ENCODE data around the gene CAB39L. TPM values are rescaled to one million over a fixed set of nuclear protein-coding genes. Genes with fewer than 3 reads are reported as not detected.

The CAB39L gene
- total and polyA plus RNA-seq, 2 of the 4 experiments (the other 2 are of a cell fraction), result 8.5 to 16.7 TPM

DNA sequence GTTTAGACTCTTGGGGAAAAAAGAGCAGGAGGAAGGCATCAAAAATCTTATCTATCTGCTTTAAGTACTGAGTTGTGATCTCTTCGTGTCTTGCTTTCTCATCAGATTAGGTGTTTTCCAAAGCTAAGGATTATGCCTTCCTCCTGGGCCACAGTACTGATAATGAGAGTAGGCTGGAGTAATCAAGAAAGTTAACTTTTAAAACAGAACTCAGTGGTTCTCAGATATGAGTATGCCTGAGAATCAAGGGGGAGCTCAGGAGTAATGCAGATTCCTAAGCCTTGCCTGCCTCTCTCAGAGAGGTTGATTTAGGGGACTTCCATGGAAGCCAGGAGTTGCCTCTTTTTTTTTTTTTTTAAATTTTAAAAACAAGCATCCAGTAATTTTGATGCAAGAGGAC is 172.6 kb downstream of the CAB39L start:
- no peak overlapping the region for H2BK20ac ChIP-seq (ENCODE audit: low read depth, low read length)
- TF ChIP-seq, protein P1, sequence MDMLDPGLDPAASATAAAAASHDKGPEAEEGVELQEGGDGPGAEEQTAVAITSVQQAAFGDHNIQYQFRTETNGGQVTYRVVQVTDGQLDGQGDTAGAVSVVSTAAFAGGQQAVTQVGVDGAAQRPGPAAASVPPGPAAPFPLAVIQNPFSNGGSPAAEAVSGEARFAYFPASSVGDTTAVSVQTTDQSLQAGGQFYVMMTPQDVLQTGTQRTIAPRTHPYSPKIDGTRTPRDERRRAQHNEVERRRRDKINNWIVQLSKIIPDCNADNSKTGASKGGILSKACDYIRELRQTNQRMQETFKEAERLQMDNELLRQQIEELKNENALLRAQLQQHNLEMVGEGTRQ (IDR thresholded peaks at IDR 0.05; ENCODE audit: low read depth, low read length), result no peak
- TF ChIP-seq MAFK (IDR thresholded peaks at IDR 0.05; ENCODE audit: low read depth, low read length), result no peak
- TF ChIP-seq SMC3 (IDR thresholded peaks at IDR 0.05; ENCODE audit: low read depth, low read length), result no peak
- no peak for TF ChIP-seq RAD21 (IDR thresholded peaks at IDR 0.05; ENCODE audit: low read length)
- no peak for TF ChIP-seq CEBPB (IDR thresholded peaks at IDR 0.05; ENCODE audit: low read depth, low read length)
- no peak for TF ChIP-seq MAZ (IDR thresholded peaks at IDR 0.05; ENCODE audit: borderline replicate concordance, low read depth, low read length)
- TF ChIP-seq, protein P2, sequence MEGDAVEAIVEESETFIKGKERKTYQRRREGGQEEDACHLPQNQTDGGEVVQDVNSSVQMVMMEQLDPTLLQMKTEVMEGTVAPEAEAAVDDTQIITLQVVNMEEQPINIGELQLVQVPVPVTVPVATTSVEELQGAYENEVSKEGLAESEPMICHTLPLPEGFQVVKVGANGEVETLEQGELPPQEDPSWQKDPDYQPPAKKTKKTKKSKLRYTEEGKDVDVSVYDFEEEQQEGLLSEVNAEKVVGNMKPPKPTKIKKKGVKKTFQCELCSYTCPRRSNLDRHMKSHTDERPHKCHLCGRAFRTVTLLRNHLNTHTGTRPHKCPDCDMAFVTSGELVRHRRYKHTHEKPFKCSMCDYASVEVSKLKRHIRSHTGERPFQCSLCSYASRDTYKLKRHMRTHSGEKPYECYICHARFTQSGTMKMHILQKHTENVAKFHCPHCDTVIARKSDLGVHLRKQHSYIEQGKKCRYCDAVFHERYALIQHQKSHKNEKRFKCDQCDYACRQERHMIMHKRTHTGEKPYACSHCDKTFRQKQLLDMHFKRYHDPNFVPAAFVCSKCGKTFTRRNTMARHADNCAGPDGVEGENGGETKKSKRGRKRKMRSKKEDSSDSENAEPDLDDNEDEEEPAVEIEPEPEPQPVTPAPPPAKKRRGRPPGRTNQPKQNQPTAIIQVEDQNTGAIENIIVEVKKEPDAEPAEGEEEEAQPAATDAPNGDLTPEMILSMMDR (conservative IDR thresholded peaks at IDR 0.05; ENCODE audit: low read depth, low read length), result no peak
- TF ChIP-seq POLR2A (IDR thresholded peaks at IDR 0.05; ENCODE audit: low read depth, low read length), result no peak
- no peak for TF ChIP-seq RFX5 (IDR thresholded peaks at IDR 0.05; ENCODE audit: low read depth, low read length)
- TF ChIP-seq RCOR1 (IDR thresholded peaks at IDR 0.05; ENCODE audit: insufficient replicate concordance, low read length), result no peak
- no peak for TF ChIP-seq CHD1 (IDR thresholded peaks at IDR 0.05; ENCODE audit: low read depth, low read length)
- no peak for TF ChIP-seq FOS (IDR thresholded peaks at IDR 0.05; ENCODE audit: low read depth, low read length)
- no peak for TF ChIP-seq MXI1 (IDR thresholded peaks at IDR 0.05; ENCODE audit: borderline replicate concordance, low read depth, low read length)
- TF ChIP-seq BHLHE40 (IDR thresholded peaks at IDR 0.05; ENCODE audit: low read depth, low read length), result no peak
- no peak for TF ChIP-seq NFE2L2 (IDR thresholded peaks at IDR 0.05; ENCODE audit: low read depth, low read length)
- TF ChIP-seq, protein P3, sequence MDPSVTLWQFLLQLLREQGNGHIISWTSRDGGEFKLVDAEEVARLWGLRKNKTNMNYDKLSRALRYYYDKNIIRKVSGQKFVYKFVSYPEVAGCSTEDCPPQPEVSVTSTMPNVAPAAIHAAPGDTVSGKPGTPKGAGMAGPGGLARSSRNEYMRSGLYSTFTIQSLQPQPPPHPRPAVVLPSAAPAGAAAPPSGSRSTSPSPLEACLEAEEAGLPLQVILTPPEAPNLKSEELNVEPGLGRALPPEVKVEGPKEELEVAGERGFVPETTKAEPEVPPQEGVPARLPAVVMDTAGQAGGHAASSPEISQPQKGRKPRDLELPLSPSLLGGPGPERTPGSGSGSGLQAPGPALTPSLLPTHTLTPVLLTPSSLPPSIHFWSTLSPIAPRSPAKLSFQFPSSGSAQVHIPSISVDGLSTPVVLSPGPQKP (IDR thresholded peaks at IDR 0.05; ENCODE audit: borderline replicate concordance, low read depth, low read length), result no peak
- ChIA-PET POLR2A (ENCODE audit: unreplicated experiment) (no interaction called here), CTCF (no interaction called here)
- in situ Hi-C loops (cut with MboI; ENCODE audit: low sequenced_read_pairs) (no loop called here), intact Hi-C loops (cut with micrococcal nuclease) (no loop called here), dilution Hi-C loops (cut with HindIII; ENCODE audit: low sequenced_read_pairs, unreplicated experiment) (no loop called here)
- no peak overlapping the region for H4K5ac ChIP-seq (ENCODE audit: low read depth, low read length)
- H3K4me3 ChIP-seq (ENCODE audit: insufficient read depth, low read depth, low read length), result no peak overlapping the region
- H4K8ac ChIP-seq (ENCODE audit: low read depth in 2 of 2, low read length in 2 of 2), result no peak overlapping the region
- no peak overlapping the region for H2BK5ac ChIP-seq (ENCODE audit: low read depth, low read length, poor library complexity, severe bottlenecking)
- no peak overlapping the region for H3K14ac ChIP-seq (replicated peaks; ENCODE audit: low read depth, low read length)
- no peak overlapping the region for H3K27ac ChIP-seq (ENCODE audit: insufficient read depth, low read length)
- H3K9ac ChIP-seq (ENCODE audit: low read depth, low read length), result no peak overlapping the region
- no CpG with 5 or more reads among the region's 1 CpG for WGBS, 2 experiments (ENCODE audit: extremely low coverage in 2 of 2, insufficient read length in 1 of 2)
- H3K27me3 ChIP-seq (ENCODE audit: control insufficient read depth, insufficient read depth, low read length), result no peaks in the 10 kb centered on the region
- no peaks in the 10 kb centered on the region for H3K9me3 ChIP-seq (ENCODE audit: control insufficient read depth, insufficient read depth, low read length)
- no peak overlapping the region for H4K91ac ChIP-seq (ENCODE audit: insufficient read depth, low read depth, low read length)
- H3K56ac ChIP-seq (ENCODE audit: extremely low read depth, insufficient read depth, low read length), result no peak overlapping the region
- no peaks in the 10 kb centered on the region for H3K9me1 ChIP-seq (ENCODE audit: insufficient read depth, low read length)
- no peaks in the 10 kb centered on the region for H4K20me1 ChIP-seq (ENCODE audit: insufficient read depth, low read length)
- H3K4me1 ChIP-seq (ENCODE audit: control insufficient read depth, insufficient read depth, low read length), result no peaks in the 10 kb centered on the region
- H3K4ac ChIP-seq (ENCODE audit: low read depth, low read length), result no peak overlapping the region
- no peak overlapping the region for H2BK15ac ChIP-seq (ENCODE audit: low read depth, low read length)
- ATAC-seq (ENCODE audit: low read depth) (no peak), DNase-seq (no peak)
- no peaks in the 10 kb centered on the region for H3K36me3 ChIP-seq (ENCODE audit: control insufficient read depth, insufficient read depth, low read length)
- H2AK9ac ChIP-seq (replicated peaks; ENCODE audit: low read depth, low read length, poor library complexity), result no peak overlapping the region
- no TSS peak for BruUV-seq (replicated peaks)
- H3K18ac ChIP-seq (ENCODE audit: low read depth, low read length), result no peak overlapping the region
- H2BK120ac ChIP-seq (ENCODE audit: low read depth, low read length), result no peak overlapping the region
- no peak overlapping the region for H3K23ac ChIP-seq (ENCODE audit: low read depth, low read length)
- no peak overlapping the region for H2AK5ac ChIP-seq (ENCODE audit: low read depth, low read length)
- H3K4me2 ChIP-seq (ENCODE audit: low read depth, low read length), result no peak overlapping the region
- H3K79me1 ChIP-seq (ENCODE audit: low read depth in 1 of 2, low read length in 2 of 2), result no peaks in the 10 kb centered on the region
- H2AFZ ChIP-seq (replicated peaks; ENCODE audit: low read length, poor library complexity), result no peak overlapping the region
